Caco-2 (cell line): ENCODE measurements around the gene ASZ1. TPM values are rescaled to one million over a fixed set of nuclear protein-coding genes. Genes with fewer than 3 reads are reported as not detected.

Experiments used
- BruUV-seq: library from RNA; stranded (reverse); fragments of 400-500 nt; replicated peaks from 2 replicates; lab custom pipeline; 2021; lab: Mats Ljungman, UMichigan
- CTCF ChIA-PET: fragments of 300-600 bp; sonication (Branson Sonifier 250); formaldehyde crosslinking; loops from one replicate; lab custom pipeline; 2022; ENCODE audit warnings: antibody characterized with exemption; lab: Charles Lee
- POLR2A ChIA-PET: fragments of 300-600 bp; sonication (Branson Sonifier 250); formaldehyde crosslinking; loops from one replicate; lab custom pipeline; 2022; ENCODE audit warnings: antibody characterized with exemption; lab: Charles Lee
- DNase-seq, 2 experiments: peaks; one replicate each; pipeline versions ENCODE4 v3.0.0 to v3.0.0-alpha.2; 2020 to 2022
- H3K27me3 ChIP-seq: replicated peaks from 2 replicates; pipeline ENCODE4 v1.6.0; 2011; ENCODE audit warnings: low read length; ENCODE audit not compliant: control insufficient read depth, insufficient read depth
- H3K36me3 ChIP-seq: 2 replicates; pipeline ENCODE4 v1.5.1; 2011; ENCODE audit warnings: low read length; ENCODE audit not compliant: control insufficient read depth, insufficient read depth
- H3K4me1 ChIP-seq: fragments of 250-450 bp; sonication (Bioruptor Pico); 2 replicates; pipeline ENCODE4 v1.5.1; 2020; ENCODE audit warnings: mild to moderate bottlenecking
- H3K4me3 ChIP-seq: 2 replicates; pipeline ENCODE4 v1.5.1; 2011; ENCODE audit warnings: low read depth, mild to moderate bottlenecking, control low read depth, low read length
- H3K9me3 ChIP-seq: fragments of 250-450 bp; sonication (Bioruptor Pico); 2 replicates; pipeline ENCODE4 v1.5.1; 2020; ENCODE audit warnings: mild to moderate bottlenecking, moderate library complexity
- H3K27ac Mint-ChIP-seq: one replicate; pipeline ENCODE4 v1.8.0; 2022; ENCODE audit warnings: mixed read lengths; ENCODE audit not compliant: unreplicated experiment
- H3K27me3 Mint-ChIP-seq: one replicate; pipeline ENCODE4 v1.8.0; 2022; ENCODE audit warnings: mixed read lengths; ENCODE audit not compliant: insufficient read depth, unreplicated experiment
- H3K36me3 Mint-ChIP-seq: one replicate; pipeline ENCODE4 v1.8.0; 2022; ENCODE audit warnings: mild to moderate bottlenecking, mixed read lengths; ENCODE audit not compliant: insufficient read depth, unreplicated experiment
- H3K4me1 Mint-ChIP-seq: one replicate; pipeline ENCODE4 v1.8.0; 2022; ENCODE audit warnings: low read depth, mixed read lengths; ENCODE audit not compliant: unreplicated experiment
- H3K4me3 Mint-ChIP-seq: one replicate; pipeline ENCODE4 v1.8.0; 2022; ENCODE audit warnings: mild to moderate bottlenecking, moderate library complexity, mixed read lengths; ENCODE audit not compliant: unreplicated experiment
- H3K9me3 Mint-ChIP-seq: one replicate; pipeline ENCODE4 v1.8.0; 2022; ENCODE audit warnings: mixed read lengths; ENCODE audit not compliant: unreplicated experiment
- CTCF ChIP-seq, 2 experiments: fragments of 200-600 bp in 1 of 2; IDR thresholded peaks; 1 replicate in 1 of 2; 2 replicates in 1 of 2; pipeline versions ENCODE4 v1.5.1 to v1.8.0; 2011 to 2022; ENCODE audit warnings: antibody characterized with exemption in 1 of 2, control low read depth in 1 of 2, inconsistent platforms in 1 of 2, low read depth in 1 of 2, low read length in 1 of 2, mild to moderate bottlenecking in 1 of 2, moderate library complexity in 1 of 2; ENCODE audit not compliant: insufficient read depth in 1 of 2, severe bottlenecking in 1 of 2, unreplicated experiment in 1 of 2
- intact Hi-C: fragments of 100-400 bp; cut with micrococcal nuclease; formaldehyde crosslinking; loops from one replicate; pipeline ENCODE4 v1.10.0; 2022; ENCODE audit not compliant: unreplicated experiment
- total RNA-seq: library from RNA; stranded (reverse); gene quantifications from 2 replicates; pipeline ENCODE4 v1.2.3, GENCODE V29; 2022

ASZ1 gene
- total RNA-seq, 1 experiment from 2014 or later, result not detected

DNA sequence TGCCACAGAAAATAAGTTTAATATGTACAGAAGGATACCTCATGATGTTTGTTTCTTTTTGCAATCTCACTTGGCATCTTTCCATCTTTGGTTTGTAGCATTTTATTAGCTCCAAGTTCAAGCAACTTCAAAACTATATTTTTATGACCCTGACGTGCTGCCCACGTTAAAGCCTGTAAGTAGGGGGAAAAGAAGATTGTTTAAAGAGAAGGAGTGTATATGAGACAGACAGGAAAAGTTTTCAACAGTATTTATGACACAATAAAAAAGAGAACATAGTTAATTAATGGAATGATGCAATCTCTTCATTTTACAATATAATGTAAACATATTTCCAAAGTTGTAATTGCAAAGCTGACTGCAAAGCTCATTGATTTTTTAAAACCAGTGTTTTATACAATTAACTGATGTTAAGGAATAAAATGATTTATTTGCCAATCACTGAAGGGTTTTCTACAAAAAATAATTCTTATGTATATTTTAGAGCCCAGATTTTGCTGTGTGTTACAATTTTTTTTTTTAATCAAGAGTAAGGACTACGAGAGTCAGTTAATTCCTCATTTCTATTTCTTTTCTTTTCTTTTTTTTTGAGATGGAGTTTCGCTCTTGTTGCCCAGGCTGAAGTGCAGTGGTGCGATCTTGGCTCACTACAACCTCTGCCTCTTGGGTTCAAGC lies 42.5 kb downstream of the ASZ1 start:
- Histone ChIP-seq H3K27me3 (no peaks in the 10 kb centered on the region), H3K4me3 (no peak overlapping the region), H3K4me1 (no peaks in the 10 kb centered on the region), H3K9me3 (0 out of 2 replicates have a peak, but pooled peaks cover 6% of the 10 kb centered on the region), H3K36me3 (no peaks in the 10 kb centered on the region)
- Mint-ChIP-seq H3K4me3 (no peak overlapping the region), H3K9me3 (no peaks in the 10 kb centered on the region), H3K36me3 (no peaks in the 10 kb centered on the region), H3K27ac (no peak overlapping the region), H3K4me1 (no peaks in the 10 kb centered on the region), H3K27me3 (no peaks in the 10 kb centered on the region)
- BruUV-seq, result no TSS peak
- intact Hi-C loops, result loop anchor here (1.0 to 10.0 kb wide), 3 partner anchors 73 to 1210 kb away; no protein-coding TSS in a partner anchor
- ChIA-PET POLR2A (no interaction called here), CTCF (no interaction called here)
- DNase-seq, result no peak
- no peak for TF ChIP-seq CTCF (IDR thresholded peaks at IDR 0.05; ENCODE audit: insufficient read depth in 1 of 2, low read depth in 1 of 2, low read length in 1 of 2, severe bottlenecking in 1 of 2, unreplicated experiment in 1 of 2)

GRCh38 chr7:117383483-117384189 lies 43.7 kb downstream of the ASZ1 start:
- no peaks in the 10 kb centered on the region for H3K4me1 Mint-ChIP-seq
- no peaks in the 10 kb centered on the region for H3K27me3 Mint-ChIP-seq
- intact Hi-C loops, result loop anchor here (10.0 kb wide), 1 partner anchor 1209 kb away; no protein-coding TSS in a partner anchor
- CTCF ChIA-PET, result no interaction called here
- no peak overlapping the region for H3K4me3 Mint-ChIP-seq
- Histone ChIP-seq H3K36me3 (no peaks in the 10 kb centered on the region), H3K9me3 (0 out of 2 replicates have a peak, but pooled peaks cover 6% of the 10 kb centered on the region), H3K4me3 (no peak overlapping the region), H3K27me3 (no peaks in the 10 kb centered on the region), H3K4me1 (no peaks in the 10 kb centered on the region)
- no TSS peak for BruUV-seq
- TF ChIP-seq CTCF (IDR thresholded peaks at IDR 0.05; ENCODE audit: insufficient read depth in 1 of 2, low read depth in 1 of 2, low read length in 1 of 2, severe bottlenecking in 1 of 2, unreplicated experiment in 1 of 2), result no peak
- H3K27ac Mint-ChIP-seq, result no peak overlapping the region
- H3K9me3 Mint-ChIP-seq, result no peaks in the 10 kb centered on the region
- no peaks in the 10 kb centered on the region for H3K36me3 Mint-ChIP-seq
- POLR2A ChIA-PET, result no interaction called here
- DNase-seq, result no peak

- no peaks in the 10 kb centered on the region for H3K27me3 ChIP-seq
- Mint-ChIP-seq H3K4me1 (no peaks in the 10 kb centered on the region), H3K4me3 (no peak overlapping the region), H3K27me3 (no peaks in the 10 kb centered on the region), H3K27ac (no peak overlapping the region), H3K36me3 (no peaks in the 10 kb centered on the region), H3K9me3 (no peaks in the 10 kb centered on the region)
- no peaks in the 10 kb centered on the region for H3K4me1 ChIP-seq
- DNase-seq, result no peak
- intact Hi-C loops, result loop anchor here (10.0 kb wide), 1 partner anchor 1208 kb away; no protein-coding TSS in a partner anchor
- H3K9me3 ChIP-seq, result 0 out of 2 replicates have a peak, but pooled peaks cover 4% of the 10 kb centered on the region
- POLR2A ChIA-PET, result no interaction called here
- CTCF ChIA-PET, result no interaction called here
- no peak overlapping the region for H3K4me3 ChIP-seq
- TF ChIP-seq CTCF (IDR thresholded peaks at IDR 0.05; ENCODE audit: insufficient read depth in 1 of 2, low read depth in 1 of 2, low read length in 1 of 2, severe bottlenecking in 1 of 2, unreplicated experiment in 1 of 2), result no peak
- H3K36me3 ChIP-seq, result no peaks in the 10 kb centered on the region
- BruUV-seq, result no TSS peak
These were observed 44.2 kb downstream of the ASZ1 start for GRCh38 chr7:117383046-117383445.
